ENCODE data around the gene ACADS.

The ACADS gene

DNA sequence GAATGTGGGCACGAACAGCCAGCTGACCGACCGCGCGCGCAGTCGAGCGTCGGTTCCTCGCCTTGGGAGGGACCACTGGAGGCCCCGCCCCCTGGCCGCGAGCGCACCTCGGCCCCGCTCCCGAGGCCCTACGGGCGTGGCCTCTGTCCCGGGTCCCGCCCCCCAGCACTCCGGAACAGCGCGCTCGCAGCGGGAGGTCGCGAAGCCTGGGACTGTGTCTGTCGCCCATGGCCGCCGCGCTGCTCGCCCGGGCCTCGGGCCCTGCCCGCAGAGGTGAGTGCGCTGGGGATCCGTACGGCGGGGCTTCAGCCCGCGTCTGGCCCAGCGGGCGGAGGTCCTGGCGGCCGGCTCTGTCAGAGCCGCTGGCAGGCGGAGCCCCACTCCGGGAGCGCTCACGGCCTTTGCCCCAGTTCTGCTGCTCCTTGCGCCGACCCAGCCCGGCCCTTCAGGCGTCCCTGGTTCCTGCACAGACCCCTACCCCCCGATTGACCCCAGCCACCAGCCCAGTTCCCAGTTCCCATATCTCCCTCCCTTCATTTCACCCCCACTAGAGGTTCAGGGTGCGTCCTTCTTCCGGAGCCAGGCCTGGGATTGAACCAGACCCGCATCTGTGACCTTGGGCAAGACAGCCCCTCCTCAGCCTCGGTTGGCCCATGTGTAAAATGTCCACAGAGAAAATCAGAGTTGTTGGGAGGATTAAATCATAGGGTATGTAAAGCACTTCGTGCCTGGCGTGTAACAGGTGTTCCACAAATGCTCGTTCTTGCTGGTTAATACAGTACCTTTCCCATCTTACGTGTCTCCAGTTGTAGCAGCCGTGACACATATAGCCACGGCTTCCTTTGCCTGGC is at the start of gene ACADS:
Gene ACADS (plus strand): TSS at position 168 of the 851 bp plus-strand sequence. CDS start 60 bp downstream, at position 228.
- DNase-seq (ENCODE audit: low spot score) = peak; percentile 96

- DNase-seq (ENCODE audit: low spot score) = no peak
These were observed 47.7 kb upstream of the ACADS start for GRCh38 chr12:120677765-120678473.

DNA sequence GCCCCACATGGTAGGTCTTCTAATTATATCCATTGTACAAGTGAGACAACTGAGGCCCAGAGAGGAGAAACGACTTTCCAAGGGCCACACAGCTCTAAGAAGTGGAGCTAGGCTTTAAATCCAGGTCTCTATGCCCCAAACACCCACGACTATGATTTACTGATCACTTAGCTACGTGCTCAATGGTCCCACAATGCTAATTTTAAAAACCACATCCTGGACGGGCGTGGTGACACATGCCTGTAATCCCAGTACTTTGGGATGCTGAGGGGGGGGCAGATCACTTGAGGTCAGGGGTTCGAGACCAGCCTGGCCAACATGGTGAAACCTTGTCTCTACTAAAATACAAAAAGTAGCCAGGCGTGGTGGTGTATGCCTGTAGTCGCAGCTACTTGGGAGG is 47.1 kb upstream of the ACADS start:
- DNase-seq (ENCODE audit: low spot score) = no peak

- DNase-seq (ENCODE audit: low spot score) = no peak
These were observed 45.4 kb upstream of the ACADS start for GRCh38 chr12:120680165-120680738.

- DNase-seq (ENCODE audit: low spot score) = no peak
These were observed 41.1 kb upstream of the ACADS start for GRCh38 chr12:120684523-120684932.

GRCh38 chr12:120685522-120685921 is 40.1 kb upstream of the ACADS start:
- no peak for DNase-seq (ENCODE audit: low spot score)

DNA sequence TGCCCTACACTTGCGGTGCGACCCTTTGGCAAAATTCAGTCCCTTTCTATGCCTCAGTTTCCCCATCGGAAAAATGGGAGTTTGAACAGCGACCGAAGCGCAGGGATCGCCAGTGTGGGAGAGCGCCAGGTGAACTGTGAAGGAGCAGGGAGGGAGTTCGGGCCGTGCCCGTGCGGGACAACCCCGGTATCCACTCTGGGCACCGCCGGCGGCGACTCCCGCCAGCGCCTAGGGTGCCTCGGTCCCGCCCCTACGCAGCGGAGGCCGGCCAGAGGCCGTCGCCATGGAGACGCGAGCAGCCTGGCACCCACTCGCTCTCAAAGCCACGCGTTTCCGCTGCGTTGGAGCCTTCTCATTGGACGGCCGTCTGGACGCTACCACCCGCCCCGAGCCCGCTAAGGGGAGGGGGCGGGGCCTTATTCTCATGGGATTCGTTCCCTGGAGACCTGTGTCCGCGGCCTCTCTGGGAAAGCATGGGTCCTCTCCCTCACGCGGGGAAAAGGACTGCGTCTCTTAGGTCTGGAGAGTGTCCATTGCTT is 39.4 kb upstream of the ACADS start:
- peak; percentile 99 for DNase-seq (ENCODE audit: low spot score)

DNA sequence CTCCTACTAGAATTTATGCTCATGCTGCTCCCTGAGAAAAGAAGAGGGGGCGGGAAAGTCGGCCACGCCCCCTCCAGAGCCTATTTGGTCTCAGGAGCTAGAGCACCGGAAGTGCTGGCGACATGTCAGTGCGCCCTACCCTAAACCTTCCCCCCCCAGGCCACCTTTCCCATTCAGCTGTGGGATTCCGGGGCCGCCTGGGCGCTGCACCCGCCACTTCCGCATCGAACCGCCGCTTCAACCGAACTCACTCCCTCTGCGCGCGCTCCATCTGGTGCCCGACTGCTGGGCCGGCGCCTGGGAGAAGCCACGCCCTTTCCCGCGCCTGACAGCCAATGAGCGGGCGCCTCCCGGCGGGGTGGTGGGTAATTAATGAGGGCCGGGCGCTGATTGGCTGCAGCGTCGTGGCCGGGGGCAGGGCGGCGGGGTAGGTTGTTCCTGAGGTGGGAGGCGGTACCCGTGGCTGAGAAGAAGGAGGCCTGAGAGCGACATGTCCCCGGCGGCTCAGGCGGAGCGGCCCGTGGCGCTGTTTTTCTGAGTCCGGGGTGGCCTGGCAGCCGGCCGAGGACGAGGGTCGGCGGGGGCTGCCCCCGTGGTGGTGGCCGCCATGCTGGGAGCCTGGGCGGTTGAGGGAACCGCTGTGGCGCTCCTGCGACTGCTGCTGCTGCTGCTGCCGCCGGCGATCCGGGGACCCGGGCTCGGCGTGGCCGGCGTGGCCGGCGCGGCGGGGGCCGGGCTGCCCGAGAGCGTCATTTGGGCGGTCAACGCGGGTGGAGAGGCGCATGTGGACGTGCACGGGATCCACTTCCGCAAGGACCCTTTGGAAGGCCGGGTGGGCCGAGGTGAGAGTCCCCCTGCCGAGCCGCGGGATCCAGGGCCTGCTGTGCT is 38.7 kb upstream of the ACADS start, which contains the start of gene MLEC:
Gene MLEC (plus strand): TSS at position 460 of the 888 bp plus-strand sequence. CDS start 148 bp downstream, at position 608.
- DNase-seq (ENCODE audit: low spot score) = peak; percentile 100

DNA sequence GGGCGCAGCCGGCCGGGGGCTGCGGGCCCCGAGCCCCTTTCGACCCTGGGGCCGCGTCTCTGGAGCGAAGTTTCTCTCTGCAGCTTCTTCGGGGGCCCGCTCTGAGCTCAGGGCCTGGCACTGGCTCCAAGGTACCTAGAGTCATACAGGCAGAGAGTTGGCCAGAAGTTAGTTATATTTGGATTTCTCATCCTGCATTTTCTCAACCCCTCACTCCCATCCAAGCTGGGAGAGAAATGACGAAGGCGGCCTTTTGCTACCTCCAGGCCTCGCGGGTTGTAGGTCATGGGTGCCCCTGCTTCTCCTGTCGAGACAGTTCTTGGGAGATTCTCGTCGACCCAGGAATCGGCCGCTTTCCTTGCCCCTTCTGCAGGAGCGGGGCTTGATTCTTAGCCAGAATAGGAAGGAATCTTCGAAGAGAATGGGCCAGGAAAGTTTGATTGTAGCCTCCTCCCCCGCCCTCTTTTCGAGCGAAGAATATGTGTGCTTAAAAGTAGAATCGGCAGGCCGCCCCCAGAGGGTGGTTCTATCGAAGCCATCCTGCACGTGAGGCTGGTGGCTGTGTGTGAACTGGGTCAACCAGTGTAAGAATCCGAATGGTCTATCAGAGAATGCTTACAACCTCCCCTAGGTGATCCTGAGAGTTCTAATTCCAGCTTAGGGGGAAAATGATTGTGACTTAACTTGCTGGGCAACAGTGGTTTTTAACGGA is 37.9 kb upstream of the ACADS start:
- DNase-seq (ENCODE audit: low spot score) = peak; percentile 62

DNA sequence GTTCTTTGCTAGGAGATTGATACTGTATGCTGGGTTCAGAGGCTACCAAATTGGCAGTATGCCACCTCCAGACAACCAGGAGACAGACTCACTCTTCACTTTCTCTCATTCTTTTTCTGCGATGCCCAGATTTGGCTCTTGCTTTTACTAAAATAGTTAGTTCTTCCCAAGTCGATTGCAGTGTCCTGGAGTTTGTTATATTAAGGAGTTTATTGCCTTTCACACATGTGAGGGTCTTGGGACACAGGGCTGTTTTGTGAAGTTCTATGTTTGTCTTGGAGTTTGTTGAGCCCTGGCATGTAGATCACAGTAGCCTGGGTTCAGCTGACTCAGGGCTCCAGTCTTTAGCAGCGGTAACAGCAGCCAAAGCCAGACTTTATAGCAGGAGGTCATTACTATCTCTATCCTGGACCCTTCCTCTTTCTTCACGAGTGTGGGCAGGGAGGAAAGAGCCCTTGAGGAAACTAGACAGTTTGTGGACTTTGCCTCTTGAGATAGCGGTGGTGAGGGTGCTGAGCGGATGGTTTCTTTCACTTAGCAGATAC is 37.0 kb upstream of the ACADS start:
- DNase-seq (ENCODE audit: low spot score) = no peak

GRCh38 chr12:120689397-120690082 is 36.1 kb upstream of the ACADS start:
- DNase-seq (ENCODE audit: low spot score) = no peak

GRCh38 chr12:120690083-120690450 is 35.6 kb upstream of the ACADS start:
- no peak for DNase-seq (ENCODE audit: low spot score)

DNA sequence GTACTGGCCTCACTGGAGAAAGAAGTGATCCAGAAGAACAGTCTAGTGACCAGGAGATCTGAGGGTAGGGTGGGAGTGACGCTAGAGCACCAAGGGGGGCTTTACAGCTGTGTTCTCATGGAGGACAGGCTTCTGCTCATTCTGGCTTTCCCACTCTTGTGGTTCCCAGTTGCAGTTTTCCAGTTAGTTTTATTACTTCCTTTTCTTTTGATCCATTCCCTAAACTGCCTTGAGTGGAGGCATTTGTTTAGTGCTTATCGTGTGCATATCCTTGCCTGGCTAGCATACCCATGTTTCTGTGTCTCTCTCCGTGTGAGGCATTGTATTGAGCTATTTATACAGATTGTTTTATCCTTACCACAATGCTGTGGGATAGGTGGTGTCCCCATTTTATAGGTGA is 34.6 kb upstream of the ACADS start:
- no peak for DNase-seq (ENCODE audit: low spot score)

- DNase-seq (ENCODE audit: low spot score) = no peak
These were observed 33.0 kb upstream of the ACADS start for GRCh38 chr12:120692524-120693033.

DNA sequence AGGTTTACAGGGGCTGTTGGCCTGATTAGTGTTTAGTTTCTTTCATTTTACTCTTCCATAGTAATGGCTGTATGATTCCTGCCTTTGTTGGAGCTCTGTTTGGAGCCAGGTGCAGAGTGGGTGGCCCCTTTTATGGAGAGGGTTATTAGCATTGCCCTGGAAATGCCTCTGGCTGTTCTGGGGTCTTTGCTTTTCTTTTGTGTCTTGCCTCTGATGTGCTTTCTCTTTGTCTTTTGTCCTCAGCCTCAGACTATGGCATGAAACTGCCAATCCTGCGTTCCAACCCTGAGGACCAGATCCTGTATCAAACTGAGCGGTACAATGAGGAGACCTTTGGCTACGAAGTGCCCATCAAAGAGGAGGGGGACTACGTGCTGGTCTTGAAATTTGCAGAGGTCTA is 31.8 kb upstream of the ACADS start:
- DNase-seq (ENCODE audit: low spot score) = no peak

GRCh38 chr12:120696626-120697025 is 29.0 kb upstream of the ACADS start:
- no peak for DNase-seq (ENCODE audit: low spot score)

- no peak for DNase-seq (ENCODE audit: low spot score)
These were observed 28.3 kb upstream of the ACADS start for GRCh38 chr12:120697344-120697743.

GRCh38 chr12:120698665-120699064 is 27.0 kb upstream of the ACADS start:
- DNase-seq (ENCODE audit: low spot score) = no peak

GRCh38 chr12:120699553-120699952 is 26.1 kb upstream of the ACADS start:
- DNase-seq (ENCODE audit: low spot score) = no peak

DNA sequence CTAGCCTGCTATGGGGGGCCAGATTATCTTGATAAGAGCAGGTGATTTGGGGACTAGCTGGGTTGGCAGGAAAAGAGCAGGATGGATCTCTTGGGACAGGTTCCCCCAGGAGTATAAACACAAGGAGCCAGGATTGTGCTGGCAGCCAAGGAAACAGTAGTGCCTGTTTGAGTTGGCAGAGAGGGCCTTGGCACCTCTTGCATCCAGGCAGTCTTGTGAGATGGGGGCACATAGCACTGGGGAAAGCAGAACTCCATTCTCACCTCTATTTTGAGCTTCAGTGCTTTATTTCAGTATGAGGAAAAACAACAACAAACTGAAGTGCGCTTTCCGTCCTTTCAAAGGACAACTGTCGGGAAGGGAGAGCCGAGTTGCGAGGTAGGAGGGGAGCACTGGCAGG is 24.7 kb upstream of the ACADS start:
- DNase-seq (ENCODE audit: low spot score) = no peak
